Non-pigmented ciliary epithelial cell (primary cell): ENCODE results near the gene C4orf17.

Experiments used
- DNase-seq: peaks from one replicate; pipeline ENCODE4 v3.0.0-alpha.2; 2010; ENCODE audit warnings: low read depth

C4orf17 gene

DNA sequence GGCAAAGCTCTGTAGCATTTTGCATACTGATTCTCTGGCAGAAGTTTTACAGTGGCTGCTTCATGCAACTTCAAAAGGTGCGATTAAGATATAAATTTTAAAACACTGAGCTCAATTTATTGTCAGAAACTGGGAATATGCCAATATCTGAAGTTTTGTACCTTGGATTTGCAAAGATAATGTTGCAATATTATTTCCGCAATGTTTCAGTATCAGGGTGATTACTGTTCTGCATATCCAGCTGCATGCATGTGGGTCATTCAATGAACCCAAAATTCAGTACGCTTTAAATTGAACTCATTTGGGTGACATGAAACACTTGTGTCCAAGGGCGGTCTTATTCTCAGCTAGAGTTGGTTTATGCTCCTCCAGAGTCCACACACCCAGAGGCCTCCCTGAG, 26.9 kb downstream of the C4orf17 start:
- DNase-seq = no peak

DNA sequence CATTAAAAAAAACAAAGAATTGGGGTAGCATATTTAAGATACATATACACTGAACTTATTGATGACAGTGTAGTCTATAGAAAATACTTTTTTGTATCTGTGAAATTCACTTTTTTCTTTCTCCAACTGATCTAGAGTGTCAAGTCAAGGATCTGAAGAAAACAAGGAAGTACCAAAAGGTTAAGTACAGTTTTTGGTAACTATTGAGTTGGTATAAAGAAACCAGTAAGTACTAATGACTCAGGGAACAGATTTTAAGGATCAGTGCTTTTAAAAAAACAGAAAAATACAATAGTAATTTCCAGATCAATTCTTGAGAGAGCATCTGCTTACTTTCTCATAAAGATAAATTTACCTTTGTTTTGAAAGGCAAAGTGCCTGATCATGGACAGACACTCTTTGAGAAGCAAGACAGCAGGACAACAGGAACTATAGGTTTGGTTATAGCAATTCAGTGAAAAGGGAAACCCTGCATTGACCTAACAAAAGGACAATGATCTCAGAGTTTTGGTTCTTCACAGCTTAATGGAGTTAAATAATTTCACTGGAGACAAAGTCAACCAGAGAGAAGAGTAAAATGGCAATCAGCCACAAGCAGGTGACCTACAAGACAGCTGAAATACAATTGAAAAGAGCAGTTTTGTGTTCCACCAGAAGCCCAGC, 29.6 kb downstream of the C4orf17 start:
- no peak for DNase-seq

DNA sequence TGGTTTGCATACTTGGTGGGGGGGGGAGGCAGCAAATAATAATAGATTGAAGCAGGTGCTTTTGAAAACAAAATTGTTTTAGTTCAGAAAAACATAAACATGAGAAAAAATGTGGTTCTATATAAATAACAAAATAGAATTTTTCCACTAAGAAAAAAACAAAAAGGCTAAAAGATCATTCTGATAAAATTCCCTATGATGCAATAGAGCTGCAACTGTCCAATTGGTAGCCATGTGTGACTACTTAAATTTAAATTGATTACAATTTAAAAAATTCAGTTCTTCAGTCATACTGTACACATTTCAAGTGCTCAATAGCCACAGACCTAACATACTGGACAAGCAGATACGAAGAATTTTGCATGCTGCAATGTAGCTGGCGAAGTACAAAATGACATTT, 42.1 kb downstream of the C4orf17 start:
- no peak for DNase-seq

DNA sequence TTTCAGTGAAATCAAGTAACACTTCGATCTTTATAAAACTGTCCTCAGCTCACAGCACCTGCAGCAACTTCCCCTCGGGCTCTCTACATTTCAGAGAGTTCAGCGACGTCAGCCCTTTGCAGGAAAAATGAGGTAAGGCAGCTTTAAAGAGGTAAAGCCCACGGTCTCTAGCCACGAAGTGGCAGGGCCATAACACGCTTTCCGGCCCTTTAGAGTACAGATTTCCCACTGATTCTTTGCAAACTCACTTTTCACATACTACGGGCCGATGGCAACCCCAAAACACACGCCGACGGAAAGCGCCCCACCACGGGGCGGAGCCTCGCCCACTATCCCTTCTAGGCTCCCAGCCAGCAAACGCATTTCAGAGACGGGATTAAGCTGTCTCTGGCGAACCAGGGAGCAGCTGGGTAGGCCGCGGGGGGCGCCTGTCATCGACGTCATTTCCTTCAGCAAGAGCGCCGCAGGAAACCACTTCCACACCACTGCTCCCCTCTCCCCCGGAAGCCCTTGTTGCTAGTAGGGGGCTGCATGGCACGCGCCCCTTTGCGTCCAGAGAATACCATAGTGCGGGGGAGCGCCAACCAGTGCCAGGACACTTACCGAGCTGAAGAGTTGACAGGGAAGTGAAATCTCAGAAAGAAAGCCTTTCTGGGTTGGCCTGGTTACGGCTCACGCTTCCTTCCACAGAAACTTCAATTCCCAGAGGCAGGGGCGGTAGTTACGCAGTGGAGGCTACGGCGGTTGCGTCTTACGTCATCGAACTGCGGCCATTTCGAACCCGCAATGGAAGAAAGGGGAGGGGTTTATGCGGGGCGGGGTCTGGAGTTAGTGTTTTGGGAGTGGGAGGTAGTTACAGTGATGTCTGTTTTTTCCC, 52.7 kb downstream of the C4orf17 start, which contains the start of gene TRMT10A:
TRMT10A (minus strand) TSS at position 730 of the 877 bp plus-strand sequence. CDS start 4,701 bp downstream, outside the sequence.
- peak; percentile 94 for DNase-seq

DNA sequence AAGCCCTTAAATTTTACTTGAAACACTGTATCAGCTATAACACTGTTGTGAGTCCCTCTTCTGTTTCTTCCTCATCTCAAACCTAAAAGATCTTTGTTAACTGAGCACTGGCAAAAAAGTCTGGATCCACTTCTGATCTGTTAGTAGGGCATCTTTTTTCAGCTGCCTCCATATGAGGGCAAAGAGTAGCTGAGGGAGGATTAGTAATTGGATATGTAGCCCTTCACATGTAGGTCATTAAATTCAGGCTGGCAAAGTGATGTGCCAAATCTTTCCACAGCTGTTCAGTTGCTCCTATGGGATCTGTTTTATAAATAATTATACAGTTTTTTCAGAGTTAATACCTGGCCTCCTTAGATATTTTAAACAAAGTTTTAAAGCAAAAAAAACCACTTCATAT, 54.1 kb downstream of the C4orf17 start:
- DNase-seq = no peak

DNA sequence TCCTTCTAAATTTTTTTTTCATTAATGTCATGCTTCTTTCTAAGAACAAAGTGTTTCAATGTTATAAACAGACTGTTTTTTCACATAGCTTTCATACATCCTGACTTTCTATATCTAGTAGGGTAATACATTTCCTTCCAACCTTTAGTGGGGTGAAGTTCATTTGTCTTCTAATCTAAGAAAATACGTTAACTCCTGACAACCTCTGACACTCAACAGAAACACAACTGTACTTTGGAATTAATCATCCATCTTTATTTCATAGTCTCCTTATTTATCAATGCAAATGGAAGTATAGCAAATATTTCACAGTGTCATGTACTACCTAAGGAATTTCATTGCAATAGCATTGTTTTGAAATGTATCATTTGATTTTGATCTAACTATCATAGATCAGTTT, 61.1 kb downstream of the C4orf17 start:
- DNase-seq = no peak

DNA sequence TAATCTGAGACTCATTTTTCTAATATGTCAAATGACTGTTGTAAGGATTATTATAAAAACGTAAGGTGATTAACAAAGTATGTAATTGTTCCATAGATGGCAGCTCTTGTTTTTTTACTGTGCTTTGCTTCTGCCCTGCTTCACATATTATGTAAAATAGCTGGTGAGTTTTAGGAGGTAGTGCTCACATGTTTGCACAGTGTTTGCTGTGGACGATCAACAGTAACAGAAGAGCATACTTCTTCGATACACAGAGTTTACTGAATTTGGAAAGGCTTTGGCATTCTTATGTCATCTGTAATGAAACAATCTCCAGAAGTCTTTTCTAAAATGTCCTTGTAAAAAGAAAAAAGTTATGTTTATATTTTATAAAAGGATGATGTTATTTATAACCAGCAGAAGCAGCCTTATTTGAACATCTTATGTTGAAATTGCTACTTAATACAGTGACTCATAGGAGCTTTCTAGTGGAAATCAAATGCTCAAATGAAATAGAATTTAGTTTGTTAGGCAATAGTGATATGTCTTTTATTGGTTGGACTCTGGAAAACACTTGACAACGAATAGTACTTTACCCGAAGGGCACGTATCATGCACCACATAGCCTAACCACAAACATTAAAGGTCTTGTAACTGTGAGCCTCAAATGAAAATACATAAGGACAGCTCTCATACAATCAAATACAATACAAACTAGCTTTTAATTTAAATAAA, 61.9 kb downstream of the C4orf17 start:
- no peak for DNase-seq

DNA sequence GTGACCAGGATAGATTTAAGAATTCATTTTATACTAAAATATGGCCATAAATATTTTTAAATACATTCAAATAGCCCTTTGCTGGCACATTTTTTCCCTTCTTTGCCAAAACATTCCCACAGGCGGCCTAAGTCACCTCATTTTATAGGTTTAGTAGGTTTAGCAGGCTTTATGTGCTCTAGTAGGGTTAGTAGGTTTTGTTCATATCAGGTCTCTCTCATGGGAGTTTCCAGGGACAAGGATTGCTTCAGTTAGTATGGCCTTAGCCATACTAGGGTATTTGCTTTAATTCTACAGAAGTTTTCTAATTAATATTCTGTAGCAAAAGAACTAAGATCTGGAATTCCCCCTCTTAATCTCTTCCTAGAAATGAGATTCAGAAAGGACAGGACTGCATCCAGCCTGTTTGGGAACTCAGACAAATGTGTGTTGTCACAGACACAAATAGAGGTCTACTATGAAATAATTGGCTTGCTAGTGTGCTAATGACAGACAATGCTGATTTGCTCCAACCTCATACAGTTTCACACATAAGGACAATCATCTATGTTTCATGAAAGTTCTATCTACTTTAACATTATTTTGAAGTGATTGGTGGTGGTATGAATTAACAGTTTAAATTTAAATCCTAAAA, 63.0 kb downstream of the C4orf17 start:
- DNase-seq = no peak

DNA sequence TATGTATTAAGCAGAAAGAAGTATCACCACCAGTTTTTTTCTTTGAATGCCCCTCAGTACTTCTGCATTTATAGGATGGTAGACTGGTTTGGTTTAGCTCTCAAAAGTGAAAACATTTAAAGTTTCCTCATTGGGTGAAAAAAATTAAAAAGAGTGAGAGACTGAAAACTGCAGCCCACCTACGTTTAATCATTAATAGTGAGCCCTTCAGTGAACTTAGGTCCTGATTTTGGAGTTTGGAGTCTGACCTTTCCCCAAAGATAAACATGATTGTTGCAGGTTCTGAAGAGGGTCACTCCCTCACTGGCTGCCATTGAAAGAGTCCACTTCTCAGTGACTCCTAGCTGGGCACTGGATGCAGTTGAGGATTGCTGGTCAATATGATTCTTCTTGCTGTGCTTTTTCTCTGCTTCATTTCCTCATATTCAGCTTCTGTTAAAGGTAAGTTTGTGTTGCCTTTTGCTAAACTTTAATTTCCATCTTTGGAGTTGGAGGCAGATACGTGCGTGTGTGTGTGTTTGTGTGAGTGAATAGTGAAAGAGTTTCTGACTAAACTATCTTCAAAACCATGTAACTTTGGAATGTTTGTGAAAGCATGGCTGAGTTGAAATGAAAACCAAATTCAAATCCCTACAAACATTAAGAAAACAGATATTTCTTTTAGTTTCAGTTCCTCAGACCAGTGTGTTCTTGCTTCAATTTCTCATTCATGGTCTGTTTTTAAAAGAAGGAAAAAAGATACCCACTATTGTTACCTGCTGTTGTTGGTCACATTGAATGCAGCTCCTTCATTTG, 63.9 kb downstream of the C4orf17 start, which contains the start of gene MTTP:
MTTP (plus strand) TSS at position 295 of the 795 bp plus-strand sequence; CDS start at position 381, 86 bp downstream.
- DNase-seq = no peak

DNA sequence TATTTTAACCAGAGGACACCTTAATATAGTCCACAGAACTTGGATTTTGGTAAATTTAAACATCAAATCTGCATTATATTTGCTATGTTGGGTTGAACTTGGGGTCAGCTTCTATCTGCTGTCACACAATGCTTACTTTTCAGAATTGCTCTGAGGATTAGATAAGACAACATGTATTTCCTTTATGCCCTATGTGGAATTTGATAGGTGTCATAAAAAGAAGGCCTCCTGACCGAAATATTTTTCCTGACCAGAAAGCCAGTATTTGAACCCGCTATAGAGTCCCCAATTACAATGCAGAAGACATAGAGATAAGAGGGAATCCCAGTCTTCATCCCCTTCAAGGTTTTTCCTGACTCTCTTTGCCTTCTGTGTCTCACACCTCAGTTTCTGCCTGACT, 67.9 kb downstream of the C4orf17 start:
- DNase-seq = no peak

DNA sequence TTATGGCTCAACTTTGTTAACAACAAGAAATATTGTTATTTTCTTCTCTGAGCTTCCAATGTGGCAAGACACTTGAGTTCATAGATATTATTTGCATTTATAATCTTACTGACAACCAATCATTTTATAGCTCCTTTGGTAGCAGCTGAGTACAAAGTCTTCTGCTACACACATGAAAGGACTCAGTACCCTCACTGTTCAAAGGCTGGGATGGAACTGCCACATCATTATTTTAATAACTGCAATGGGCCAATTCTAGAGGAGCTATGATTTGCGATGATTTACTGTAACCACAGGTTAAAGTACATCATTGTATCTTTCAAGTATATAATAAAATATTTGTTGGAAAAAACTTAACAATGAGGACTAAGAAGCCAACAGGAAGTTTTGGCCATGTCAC, 74.7 kb downstream of the C4orf17 start:
- DNase-seq = no peak

DNA sequence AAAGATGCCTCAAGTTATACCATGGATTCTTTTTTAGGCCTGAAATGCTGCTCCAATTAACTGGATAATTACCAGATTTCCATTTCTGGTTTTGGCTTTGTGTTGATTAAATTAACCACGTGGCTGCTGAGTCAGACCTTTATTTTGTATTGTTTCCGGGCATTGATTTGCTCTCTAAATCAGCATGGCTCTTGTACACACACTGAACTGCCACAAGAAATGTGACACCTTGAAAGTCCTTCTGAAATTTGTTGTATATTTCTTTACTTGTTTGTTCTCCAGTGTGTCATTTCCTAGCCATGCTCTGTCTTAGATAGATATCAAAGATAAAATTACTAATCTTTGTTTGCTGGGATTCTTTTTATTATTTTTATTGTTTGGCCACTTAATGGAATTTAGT, 75.5 kb downstream of the C4orf17 start:
- no peak for DNase-seq

DNA sequence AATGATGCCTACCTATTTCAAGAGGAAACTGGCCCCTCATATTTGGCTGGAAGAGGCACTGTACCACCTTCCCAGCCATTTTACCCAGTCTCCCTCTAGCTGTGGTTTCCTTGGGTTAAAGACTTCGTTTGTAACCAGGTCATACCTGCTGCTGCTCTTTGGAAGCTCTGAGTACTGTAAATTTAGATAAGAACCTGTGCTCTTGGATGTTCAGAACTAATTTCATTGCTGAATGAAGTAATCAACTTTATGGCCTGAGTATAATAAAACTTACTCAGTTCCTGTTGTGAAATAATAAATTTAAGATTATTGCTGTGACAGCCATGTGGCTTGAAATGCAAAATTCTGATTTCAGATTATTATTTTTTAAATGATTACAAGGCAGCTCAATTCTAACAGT, 76.0 kb downstream of the C4orf17 start:
- DNase-seq = no peak

DNA sequence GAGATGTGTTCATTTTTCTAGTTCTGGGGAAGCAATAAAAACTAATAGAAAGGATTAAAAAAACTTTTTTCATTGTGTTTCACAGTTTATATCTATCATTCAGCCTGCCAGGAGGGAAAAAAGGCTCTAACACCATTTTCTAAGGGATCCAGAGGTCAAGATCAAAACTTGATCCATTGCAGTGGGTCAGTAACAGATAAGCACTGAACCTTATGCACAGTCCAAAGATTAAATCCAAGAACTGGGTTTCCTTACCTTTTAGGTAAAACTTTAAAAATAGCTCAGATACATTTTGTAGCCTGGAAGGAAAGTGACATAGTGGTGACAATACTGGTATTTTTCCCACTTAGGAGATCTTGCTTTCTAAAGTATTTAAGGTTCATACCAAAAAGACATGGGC, 76.5 kb downstream of the C4orf17 start:
- no peak for DNase-seq

DNA sequence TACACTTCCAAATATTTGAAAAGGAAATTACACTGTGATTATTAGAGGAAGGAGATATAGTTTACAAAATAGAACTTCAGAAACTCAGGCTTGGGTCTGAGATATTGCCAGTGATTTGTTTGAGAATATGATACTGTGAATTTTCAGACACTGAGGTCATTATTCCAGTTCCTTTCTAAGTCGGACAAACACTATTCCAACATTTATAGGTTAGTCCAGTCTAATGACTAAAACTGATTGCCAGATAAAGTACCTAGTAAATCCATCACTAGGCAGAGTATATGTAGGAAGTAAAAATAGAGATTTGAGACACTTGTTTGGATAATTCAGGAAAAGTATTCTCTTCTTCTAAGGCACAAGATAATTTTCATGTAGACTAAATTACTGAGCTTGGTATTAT, 77.0 kb downstream of the C4orf17 start:
- no peak for DNase-seq

DNA sequence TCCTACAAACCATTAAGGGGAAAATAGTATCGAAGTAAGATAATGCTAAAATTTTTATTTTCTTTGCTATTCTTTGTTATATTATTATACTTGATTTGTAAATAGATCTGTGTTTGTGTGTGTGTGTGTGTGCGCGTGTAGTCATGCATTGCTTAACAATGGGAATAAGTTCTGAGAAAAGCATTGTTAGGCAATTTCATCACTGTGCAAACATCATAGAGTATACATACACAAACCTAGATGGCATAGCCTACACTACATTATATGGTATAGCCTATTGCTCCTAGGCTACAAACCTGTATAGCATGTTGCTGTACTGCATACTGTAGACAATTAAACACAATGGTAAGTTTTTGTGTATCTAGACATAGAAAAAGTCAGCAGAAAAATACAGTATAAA, 80.9 kb downstream of the C4orf17 start:
- no peak for DNase-seq
